H9 (cell line): Measurements from ENCODE around the gene CPLX1. TPM values are rescaled to one million over a fixed set of nuclear protein-coding genes. Genes with fewer than 3 reads are reported as not detected.

Experiments used
- DNase-seq: peaks from one replicate; pipeline ENCODE4 v3.0.0-alpha.2; 2017
- H2AFZ ChIP-seq: one replicate; pipeline ENCODE4 v1.6.1; 2013; ENCODE audit warnings: mild to moderate bottlenecking, low read length, control low read depth, moderate library complexity
- H2AK5ac ChIP-seq: 2 replicates; pipeline ENCODE4 v1.6.1; 2013; ENCODE audit warnings: low read length, control low read depth, mixed read lengths; ENCODE audit not compliant: insufficient read length
- H2BK120ac ChIP-seq: one replicate; pipeline ENCODE4 v1.6.1; 2013; ENCODE audit warnings: low read depth, mild to moderate bottlenecking, low read length, control low read depth, inconsistent platforms; ENCODE audit not compliant: poor library complexity, severe bottlenecking
- H2BK12ac ChIP-seq: 2 replicates; pipeline ENCODE4 v1.6.1; 2013; ENCODE audit warnings: low read length, control low read depth, mixed read lengths, low read depth; ENCODE audit not compliant: insufficient read length
- H2BK15ac ChIP-seq: 2 replicates; pipeline ENCODE4 v1.6.1; 2013; ENCODE audit warnings: low read depth, low read length, control low read depth
- H2BK20ac ChIP-seq: one replicate; pipeline ENCODE4 v1.6.1; 2013; ENCODE audit warnings: low read depth, mild to moderate bottlenecking, low read length, control low read depth, inconsistent platforms; ENCODE audit not compliant: poor library complexity, severe bottlenecking
- H2BK5ac ChIP-seq: 2 replicates; pipeline ENCODE4 v1.6.1; 2013; ENCODE audit warnings: low read length, control low read depth, mixed read lengths; ENCODE audit not compliant: insufficient read length
- H3K14ac ChIP-seq: 2 replicates; pipeline ENCODE4 v1.6.1; 2013; ENCODE audit warnings: low read length, control low read depth; ENCODE audit not compliant: insufficient read depth
- H3K18ac ChIP-seq: 2 replicates; pipeline ENCODE4 v1.6.1; 2013; ENCODE audit warnings: low read depth, mild to moderate bottlenecking, mixed read lengths, low read length, control low read depth; ENCODE audit not compliant: insufficient read length
- H3K23ac ChIP-seq: 2 replicates; pipeline ENCODE4 v1.6.1; 2013; ENCODE audit warnings: low read length, control low read depth, mixed read lengths, low read depth; ENCODE audit not compliant: insufficient read length
- H3K23me2 ChIP-seq: 2 replicates; pipeline ENCODE4 v1.6.1; 2013; ENCODE audit warnings: low read depth, mild to moderate bottlenecking, mixed read lengths, low read length, control low read depth; ENCODE audit not compliant: insufficient read length, poor library complexity, severe bottlenecking
- H3K27ac ChIP-seq: 2 replicates; pipeline ENCODE4 v1.5.1; 2013; ENCODE audit warnings: low read length, control low read depth, mixed read lengths, low read depth; ENCODE audit not compliant: insufficient read length
- H3K27me3 ChIP-seq: 2 replicates; pipeline ENCODE4 v1.6.1; 2013; ENCODE audit warnings: low read length, control low read depth, inconsistent platforms; ENCODE audit not compliant: insufficient read depth
- H3K4ac ChIP-seq: 2 replicates; pipeline ENCODE4 v1.6.1; 2013; ENCODE audit warnings: low read depth, mild to moderate bottlenecking, control low read depth, inconsistent platforms, low read length, moderate library complexity
- H3K4me1 ChIP-seq: 2 replicates; pipeline ENCODE4 v1.6.1; 2013; ENCODE audit warnings: low read length, control low read depth, inconsistent platforms; ENCODE audit not compliant: insufficient read depth
- H3K4me2 ChIP-seq: 2 replicates; pipeline ENCODE4 v1.6.1; 2013; ENCODE audit warnings: low read length, control low read depth, mixed read lengths; ENCODE audit not compliant: insufficient read length, insufficient read depth
- H3K56ac ChIP-seq: 2 replicates; pipeline ENCODE4 v1.6.1; 2013; ENCODE audit warnings: low read depth, mild to moderate bottlenecking, mixed read lengths, low read length, control low read depth; ENCODE audit not compliant: insufficient read length
- H3K79me1 ChIP-seq: 2 replicates; pipeline ENCODE4 v1.6.1; 2013; ENCODE audit warnings: low read depth, mild to moderate bottlenecking, moderate library complexity, low read length, control low read depth, inconsistent platforms; ENCODE audit not compliant: insufficient read depth, poor library complexity, severe bottlenecking
- H3K79me2 ChIP-seq: 2 replicates; pipeline ENCODE4 v1.6.1; 2013; ENCODE audit warnings: low read length, control low read depth, inconsistent platforms; ENCODE audit not compliant: insufficient read depth
- H3K9ac ChIP-seq: 2 replicates; pipeline ENCODE4 v1.6.1; 2013; ENCODE audit warnings: low read length, control low read depth, mixed read lengths; ENCODE audit not compliant: insufficient read length; ENCODE audit errors: extremely low read depth
- H3K9me3 ChIP-seq: one replicate; pipeline ENCODE4 v1.6.1; 2013; ENCODE audit warnings: low read depth, low read length, inconsistent platforms; ENCODE audit not compliant: control insufficient read depth
- H3T11ph ChIP-seq: one replicate; pipeline ENCODE4 v1.6.1; 2013; ENCODE audit warnings: mild to moderate bottlenecking, low read length, control low read depth, inconsistent platforms
- H4K20me1 ChIP-seq: one replicate; pipeline ENCODE4 v1.6.1; 2013; ENCODE audit not compliant: control insufficient read depth, insufficient read length, insufficient read depth
- H4K5ac ChIP-seq: 2 replicates; pipeline ENCODE4 v1.6.1; 2013; ENCODE audit warnings: low read depth, mild to moderate bottlenecking, mixed read lengths, low read length, control low read depth; ENCODE audit not compliant: insufficient read length
- H4K8ac ChIP-seq: replicated peaks from 2 replicates; pipeline ENCODE4 v1.6.1; 2013; ENCODE audit warnings: low read length, control low read depth, mixed read lengths, low read depth; ENCODE audit not compliant: insufficient read length
- H4K91ac ChIP-seq: 2 replicates; pipeline ENCODE4 v1.6.1; 2013; ENCODE audit warnings: low read depth, mild to moderate bottlenecking, moderate library complexity, mixed read lengths, low read length, control low read depth; ENCODE audit not compliant: insufficient read length
- H3K27ac Mint-ChIP-seq, 3 experiments: 2 replicates in 2 of 3; 3 replicates in 1 of 3; pipeline ENCODE4 v1.8.0; 2020 to 2021; ENCODE audit warnings: mixed read lengths in 3 of 3, mild to moderate bottlenecking in 1 of 3, moderate library complexity in 1 of 3
- H3K27me3 Mint-ChIP-seq: 2 replicates; pipeline ENCODE4 v1.8.0; 2021; ENCODE audit warnings: low read depth, mild to moderate bottlenecking, moderate library complexity, mixed read lengths
- H3K36me3 Mint-ChIP-seq, 3 experiments: 2 replicates in 2 of 3; 3 replicates in 1 of 3; pipeline ENCODE4 v1.8.0; 2020 to 2021; ENCODE audit warnings: low read depth in 3 of 3, mixed read lengths in 3 of 3; ENCODE audit not compliant: insufficient read depth in 1 of 3
- H3K4me1 Mint-ChIP-seq, 2 experiments: 2 replicates each; pipeline ENCODE4 v1.8.0; 2020; ENCODE audit warnings: mixed read lengths in 2 of 2
- H3K4me3 Mint-ChIP-seq, 2 experiments: 2 replicates in 1 of 2; 3 replicates in 1 of 2; pipeline ENCODE4 v1.8.0; 2020 to 2021; ENCODE audit warnings: mild to moderate bottlenecking in 2 of 2, mixed read lengths in 2 of 2, moderate library complexity in 1 of 2
- H3K9me3 Mint-ChIP-seq, 2 experiments: 2 replicates in 1 of 2; 3 replicates in 1 of 2; pipeline ENCODE4 v1.8.0; 2020; ENCODE audit warnings: mild to moderate bottlenecking in 2 of 2, mixed read lengths in 2 of 2, moderate library complexity in 1 of 2
- CTCF ChIP-seq: fragments of 200-600 bp; sonication (generic); conservative IDR thresholded peaks from 3 replicates; pipeline ENCODE4 v1.8.0; 2021; ENCODE audit warnings: antibody characterized with exemption, mild to moderate bottlenecking
- WGBS: extraction: QIAGEN DNeasy Blood & Tissue Kit; methylation state at CpG from one replicate; pipeline ENCODE4 v1.1.7; 2013; ENCODE audit warnings: missing lambda C conversion rate, low lambda C conversion rate, mixed read lengths; ENCODE audit not compliant: insufficient read length; ENCODE audit errors: extremely low coverage; 5-methylcytosine and 5-hydroxymethylcytosine counted together
- total RNA-seq: library from RNA; stranded (reverse); gene quantifications from 2 replicates; pipeline ENCODE4 v1.2.1, GENCODE V29; 2021

The CPLX1 gene
- total RNA-seq, 1 experiment from 2014 or later = 0.90 TPM

GRCh38 chr4:821631-822030 is 4.3 kb downstream of the CPLX1 start:
- H3K27ac ChIP-seq = no peak overlapping the region
- Mint-ChIP-seq H3K36me3 (no peaks in the 10 kb centered on the region), H3K27ac (no peak overlapping the region), H3K27me3 (peaks cover 92% of the 10 kb centered on the region), H3K9me3 (no peaks in the 10 kb centered on the region), H3K4me3 (no peak overlapping the region), H3K4me1 (peaks cover 2 to 3% of the 10 kb centered on the region in 2 experiments; a peak in 2 of 4 replicates)
- H3K14ac ChIP-seq = no peak overlapping the region; the same call in 1 of the 2 replicates
- no peaks in the 10 kb centered on the region for H3K9me3 ChIP-seq
- H3K4ac ChIP-seq = no peak overlapping the region
- H3K79me1 ChIP-seq = no peaks in the 10 kb centered on the region
- H4K5ac ChIP-seq = no peak overlapping the region
- no peak overlapping the region for H3K23ac ChIP-seq
- H3K56ac ChIP-seq = no peak overlapping the region
- no peak overlapping the region for H2AK5ac ChIP-seq
- H2BK15ac ChIP-seq = no peak overlapping the region
- H2AFZ ChIP-seq = no peak overlapping the region
- no peak overlapping the region for H2BK5ac ChIP-seq
- H3K9ac ChIP-seq = no peak overlapping the region
- no peak overlapping the region for H4K8ac ChIP-seq
- TF ChIP-seq CTCF = no peak
- no CpG with 5 or more reads among the region's 16 CpGs for WGBS
- no peak overlapping the region for H3T11ph ChIP-seq
- peaks cover 29% of the 10 kb centered on the region; the same call in 1 of the 2 replicates for H3K27me3 ChIP-seq
- no peaks in the 10 kb centered on the region for H3K4me1 ChIP-seq
- H3K79me2 ChIP-seq = no peaks in the 10 kb centered on the region
- no peak overlapping the region for H3K4me2 ChIP-seq
- no peak overlapping the region for H2BK120ac ChIP-seq
- no peak overlapping the region for H3K18ac ChIP-seq
- no peak overlapping the region for H4K91ac ChIP-seq
- no peaks in the 10 kb centered on the region for H3K23me2 ChIP-seq
- no peak overlapping the region for H2BK12ac ChIP-seq
- H2BK20ac ChIP-seq = no peak overlapping the region
- H4K20me1 ChIP-seq = no peaks in the 10 kb centered on the region
- DNase-seq = no peak
